ENCODE measurements around the gene STIM2.

The STIM2 gene

DNA sequence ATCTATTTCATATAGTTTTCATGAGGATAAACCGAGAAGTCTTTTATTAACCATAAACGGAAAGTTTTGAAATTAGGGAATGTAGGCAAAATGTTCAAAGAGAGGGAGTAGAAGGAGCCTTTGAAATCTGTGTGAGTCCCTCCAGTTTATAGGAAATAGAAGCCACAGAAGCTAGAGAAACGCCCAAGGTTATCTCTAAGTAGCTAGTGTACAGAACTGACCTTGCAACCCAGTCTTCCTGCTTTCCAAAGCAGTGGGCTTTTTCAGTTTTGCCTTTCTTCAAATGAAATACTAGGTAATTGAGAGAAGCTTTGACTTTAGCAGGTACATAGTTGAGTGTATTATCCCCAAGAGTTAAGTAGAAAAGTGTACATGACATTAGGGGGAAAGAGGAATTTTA is 39.4 kb downstream of the STIM2 start:
- Histone ChIP-seq H3K9me3 (ENCODE audit: control insufficient read depth in 2 of 2, low read length in 2 of 2) (no peaks in the 10 kb centered on the region), H3K4me1 (ENCODE audit: control insufficient read depth, insufficient read depth, low read length) (no peaks in the 10 kb centered on the region), H3K27ac (ENCODE audit: low read length) (no peak overlapping the region), H3K4me3 (ENCODE audit: low read length in 2 of 2) (no peak overlapping the region), H3K36me3 (ENCODE audit: control insufficient read depth in 2 of 2, insufficient read depth in 2 of 2, low read length in 2 of 2) (no peaks in the 10 kb centered on the region), H3K27me3 (ENCODE audit: control insufficient read depth in 1 of 2, insufficient read depth in 2 of 2, low read length in 2 of 2) (no peaks in the 10 kb centered on the region), H3K9ac (ENCODE audit: low read length in 2 of 2) (no peak overlapping the region)

DNA sequence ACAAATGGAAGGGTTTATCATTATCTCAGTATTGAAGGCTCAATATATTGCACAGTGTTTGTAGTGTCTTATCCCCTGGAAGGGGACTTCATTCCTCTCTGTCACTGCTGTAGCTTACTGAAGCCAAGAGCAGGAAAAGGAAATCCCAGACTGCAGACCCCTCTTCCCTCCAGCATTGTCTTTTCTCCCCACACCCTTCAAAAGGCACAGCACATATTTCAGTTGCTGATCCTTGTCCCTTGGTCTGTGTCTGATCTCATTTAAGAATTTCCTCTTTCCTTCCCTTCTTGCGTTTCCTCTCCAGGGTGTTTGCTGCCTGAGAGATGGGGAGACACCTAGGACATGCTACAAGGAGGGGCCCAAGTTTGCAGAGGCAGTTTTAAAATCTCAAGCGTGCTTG is 40.1 kb downstream of the STIM2 start:
- Histone ChIP-seq H3K27me3 (ENCODE audit: control insufficient read depth in 1 of 2, insufficient read depth in 2 of 2, low read length in 2 of 2) (no peaks in the 10 kb centered on the region), H3K4me3 (ENCODE audit: low read length in 2 of 2) (no peak overlapping the region), H3K9me3 (ENCODE audit: control insufficient read depth in 2 of 2, low read length in 2 of 2) (no peaks in the 10 kb centered on the region), H3K36me3 (ENCODE audit: control insufficient read depth in 2 of 2, insufficient read depth in 2 of 2, low read length in 2 of 2) (no peaks in the 10 kb centered on the region), H3K27ac (ENCODE audit: low read length) (no peak overlapping the region), H3K4me1 (ENCODE audit: control insufficient read depth, insufficient read depth, low read length) (no peaks in the 10 kb centered on the region), H3K9ac (ENCODE audit: low read length in 2 of 2) (no peak overlapping the region)

DNA sequence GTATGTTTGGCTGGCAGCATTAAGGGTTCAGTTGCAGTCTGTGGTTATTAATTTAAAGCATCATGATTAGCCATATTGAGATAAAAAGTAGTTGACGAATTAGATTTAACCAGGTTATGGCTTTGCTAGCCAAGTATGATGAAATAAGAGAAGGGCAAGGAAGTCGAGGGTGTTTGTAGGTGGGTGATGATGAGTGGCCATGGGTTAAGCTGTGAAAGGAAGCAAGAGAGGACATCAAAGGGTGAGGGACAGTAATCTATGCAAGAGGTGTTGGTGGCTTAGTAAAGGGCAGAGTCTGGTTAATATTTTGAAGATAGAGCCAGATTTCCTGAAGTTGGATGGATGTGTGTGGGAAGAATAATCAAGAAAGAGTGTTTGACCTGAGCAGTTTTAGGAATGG is 44.5 kb downstream of the STIM2 start:
- no peak overlapping the region for H3K9ac ChIP-seq (ENCODE audit: low read length in 2 of 2)
- no peaks in the 10 kb centered on the region for H3K4me1 ChIP-seq (ENCODE audit: control insufficient read depth, insufficient read depth, low read length)
- no peak overlapping the region for H3K4me3 ChIP-seq (ENCODE audit: low read length in 2 of 2)
- H3K27me3 ChIP-seq (ENCODE audit: control insufficient read depth in 1 of 2, insufficient read depth in 2 of 2, low read length in 2 of 2): no peaks in the 10 kb centered on the region
- H3K36me3 ChIP-seq (ENCODE audit: control insufficient read depth in 2 of 2, insufficient read depth in 2 of 2, low read length in 2 of 2): no peaks in the 10 kb centered on the region
- no peak overlapping the region for H3K27ac ChIP-seq (ENCODE audit: low read length)
- H3K9me3 ChIP-seq (ENCODE audit: control insufficient read depth in 2 of 2, low read length in 2 of 2): no peaks in the 10 kb centered on the region

DNA sequence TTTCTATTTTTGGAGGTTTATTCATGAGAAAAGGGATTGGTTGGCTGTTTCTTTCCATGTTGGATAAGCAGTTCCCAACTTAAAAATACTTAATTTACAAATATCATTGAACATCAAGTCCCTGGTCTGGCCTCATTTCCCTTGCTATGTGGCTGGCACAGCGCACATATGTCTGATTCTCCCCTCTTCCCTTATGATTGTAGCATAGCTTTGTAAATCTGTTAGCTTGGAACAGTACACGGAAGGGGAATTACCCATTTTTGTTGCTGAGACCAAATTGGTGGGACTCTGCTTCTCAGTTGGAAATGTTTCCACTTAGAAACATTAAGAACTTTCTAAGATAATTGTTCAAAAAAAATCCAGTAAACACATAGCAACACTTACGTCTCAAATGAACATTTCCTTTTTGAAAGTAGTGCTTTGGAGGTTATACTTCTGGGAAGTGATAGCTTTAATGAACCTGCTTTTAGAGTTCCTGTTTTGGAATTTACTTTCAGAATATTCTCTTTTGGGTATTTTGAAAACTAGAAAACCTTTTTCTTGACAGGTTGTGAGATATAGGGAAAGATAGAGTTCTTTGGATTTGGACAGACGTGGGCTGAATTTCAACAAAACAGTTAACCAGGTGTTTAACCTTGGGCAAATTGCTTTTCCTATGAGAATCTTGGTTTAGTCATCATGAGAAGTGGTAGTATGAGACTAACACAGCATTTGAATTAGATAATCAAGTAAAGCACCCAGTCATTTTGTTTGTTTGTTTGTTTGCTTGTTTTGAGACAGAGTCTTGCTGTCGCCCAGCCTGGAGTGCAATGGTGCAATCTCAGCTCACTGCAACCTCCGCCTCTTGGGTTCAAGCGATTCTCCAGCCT is 47.3 kb downstream of the STIM2 start:
- Histone ChIP-seq H3K27ac (ENCODE audit: low read length) (no peak overlapping the region), H3K9me3 (ENCODE audit: control insufficient read depth in 2 of 2, low read length in 2 of 2) (no peaks in the 10 kb centered on the region), H3K27me3 (ENCODE audit: control insufficient read depth in 1 of 2, insufficient read depth in 2 of 2, low read length in 2 of 2) (no peaks in the 10 kb centered on the region), H3K36me3 (ENCODE audit: control insufficient read depth in 2 of 2, insufficient read depth in 2 of 2, low read length in 2 of 2) (no peaks in the 10 kb centered on the region), H3K4me1 (ENCODE audit: control insufficient read depth, insufficient read depth, low read length) (no peaks in the 10 kb centered on the region), H3K9ac (ENCODE audit: low read length in 2 of 2) (no peak overlapping the region), H3K4me3 (ENCODE audit: low read length in 2 of 2) (no peak overlapping the region)

GRCh38 chr4:26909369-26909768 is 48.7 kb downstream of the STIM2 start:
- Histone ChIP-seq H3K9me3 (ENCODE audit: control insufficient read depth in 2 of 2, low read length in 2 of 2) (no peaks in the 10 kb centered on the region), H3K4me3 (ENCODE audit: low read length in 2 of 2) (no peak overlapping the region), H3K27ac (ENCODE audit: low read length) (no peak overlapping the region), H3K9ac (ENCODE audit: low read length in 2 of 2) (no peak overlapping the region), H3K36me3 (ENCODE audit: control insufficient read depth in 2 of 2, insufficient read depth in 2 of 2, low read length in 2 of 2) (no peaks in the 10 kb centered on the region), H3K27me3 (ENCODE audit: control insufficient read depth in 1 of 2, insufficient read depth in 2 of 2, low read length in 2 of 2) (no peaks in the 10 kb centered on the region), H3K4me1 (ENCODE audit: control insufficient read depth, insufficient read depth, low read length) (no peaks in the 10 kb centered on the region)

DNA sequence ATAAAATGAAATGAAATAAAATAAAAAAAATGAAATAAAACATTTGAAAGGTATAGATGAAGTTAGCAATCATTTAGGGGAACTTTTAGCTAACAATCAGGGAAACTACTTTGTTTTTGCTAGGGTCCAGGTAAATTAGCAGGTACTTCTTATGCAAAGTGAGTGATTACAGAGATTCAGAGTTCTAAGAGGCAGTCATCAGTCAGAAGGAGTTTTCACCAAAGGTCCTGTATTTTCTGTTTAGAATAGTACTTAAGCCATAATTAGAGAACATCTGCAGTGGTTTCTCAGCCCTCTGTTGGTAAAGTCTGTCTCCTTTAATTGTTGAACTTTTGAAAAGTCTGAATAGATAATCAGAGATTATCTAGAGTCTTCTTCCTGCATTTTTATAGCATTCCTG is 50.6 kb downstream of the STIM2 start:
- Histone ChIP-seq H3K4me3 (ENCODE audit: low read length in 2 of 2) (no peak overlapping the region), H3K9me3 (ENCODE audit: control insufficient read depth in 2 of 2, low read length in 2 of 2) (no peaks in the 10 kb centered on the region), H3K27me3 (ENCODE audit: control insufficient read depth in 1 of 2, insufficient read depth in 2 of 2, low read length in 2 of 2) (no peaks in the 10 kb centered on the region), H3K4me1 (ENCODE audit: control insufficient read depth, insufficient read depth, low read length) (no peaks in the 10 kb centered on the region), H3K9ac (ENCODE audit: low read length in 2 of 2) (no peak overlapping the region), H3K27ac (ENCODE audit: low read length) (no peak overlapping the region), H3K36me3 (ENCODE audit: control insufficient read depth in 2 of 2, insufficient read depth in 2 of 2, low read length in 2 of 2) (no peaks in the 10 kb centered on the region)

DNA sequence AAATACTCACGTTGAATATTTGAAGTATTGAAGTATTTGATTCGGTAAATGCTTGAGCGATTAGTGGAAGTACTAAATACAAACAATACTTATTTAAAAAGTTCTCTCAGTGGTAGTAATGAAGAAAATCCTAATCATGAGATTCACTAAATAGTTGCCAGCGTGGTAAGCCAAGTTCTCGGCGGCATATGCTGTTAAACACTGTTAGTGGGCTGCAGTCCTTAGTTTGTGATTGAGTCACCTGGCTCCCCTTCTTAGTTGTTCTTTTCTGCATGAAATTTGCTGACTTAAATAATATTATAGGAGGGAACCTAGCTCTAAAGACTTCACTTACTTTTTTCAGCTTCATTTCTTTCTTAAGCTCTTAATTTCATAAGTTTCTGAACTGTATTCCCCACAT is 51.4 kb downstream of the STIM2 start:
- no peaks in the 10 kb centered on the region for H3K4me1 ChIP-seq (ENCODE audit: control insufficient read depth, insufficient read depth, low read length)
- H3K27ac ChIP-seq (ENCODE audit: low read length): no peak overlapping the region
- H3K9me3 ChIP-seq (ENCODE audit: control insufficient read depth in 2 of 2, low read length in 2 of 2): no peaks in the 10 kb centered on the region
- H3K27me3 ChIP-seq (ENCODE audit: control insufficient read depth in 1 of 2, insufficient read depth in 2 of 2, low read length in 2 of 2): no peaks in the 10 kb centered on the region
- no peak overlapping the region for H3K4me3 ChIP-seq (ENCODE audit: low read length in 2 of 2)
- no peaks in the 10 kb centered on the region for H3K36me3 ChIP-seq (ENCODE audit: control insufficient read depth in 2 of 2, insufficient read depth in 2 of 2, low read length in 2 of 2)
- no peak overlapping the region for H3K9ac ChIP-seq (ENCODE audit: low read length in 2 of 2)

GRCh38 chr4:26912810-26913209 is 52.2 kb downstream of the STIM2 start:
- no peak overlapping the region for H3K4me3 ChIP-seq (ENCODE audit: low read length in 2 of 2)
- no peaks in the 10 kb centered on the region for H3K4me1 ChIP-seq (ENCODE audit: control insufficient read depth, insufficient read depth, low read length)
- H3K9ac ChIP-seq (ENCODE audit: low read length in 2 of 2): no peak overlapping the region
- H3K9me3 ChIP-seq (ENCODE audit: control insufficient read depth in 2 of 2, low read length in 2 of 2): no peaks in the 10 kb centered on the region
- no peak overlapping the region for H3K27ac ChIP-seq (ENCODE audit: low read length)
- H3K27me3 ChIP-seq (ENCODE audit: control insufficient read depth in 1 of 2, insufficient read depth in 2 of 2, low read length in 2 of 2): no peaks in the 10 kb centered on the region
- no peaks in the 10 kb centered on the region for H3K36me3 ChIP-seq (ENCODE audit: control insufficient read depth in 2 of 2, insufficient read depth in 2 of 2, low read length in 2 of 2)

DNA sequence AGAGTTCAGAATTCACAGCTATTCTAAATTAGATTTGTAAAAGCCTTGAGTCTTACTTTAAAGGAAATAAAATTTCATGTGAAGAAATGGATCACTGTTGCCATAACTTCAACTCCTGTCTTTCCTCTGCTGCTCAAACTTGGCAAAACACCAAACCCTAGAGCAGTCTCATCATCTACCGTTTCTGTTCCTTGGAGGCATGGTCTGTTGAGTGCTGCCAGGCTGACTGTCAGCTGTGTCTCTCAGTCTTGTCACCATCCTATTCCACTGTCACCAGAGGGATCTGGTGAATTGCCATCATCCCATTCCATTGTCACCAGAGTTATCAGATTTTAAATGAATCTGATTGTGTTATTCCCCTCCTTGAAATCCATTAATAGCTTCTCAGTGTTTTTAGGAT is 55.6 kb downstream of the STIM2 start:
- no peak overlapping the region for H3K4me3 ChIP-seq (ENCODE audit: low read length in 2 of 2)
- no peaks in the 10 kb centered on the region for H3K27me3 ChIP-seq (ENCODE audit: control insufficient read depth in 1 of 2, insufficient read depth in 2 of 2, low read length in 2 of 2)
- no peaks in the 10 kb centered on the region for H3K9me3 ChIP-seq (ENCODE audit: control insufficient read depth in 2 of 2, low read length in 2 of 2)
- no peak overlapping the region for H3K9ac ChIP-seq (ENCODE audit: low read length in 2 of 2)
- peaks cover 6% of the 10 kb centered on the region in 2 donors for H3K36me3 ChIP-seq (ENCODE audit: control insufficient read depth in 2 of 2, insufficient read depth in 2 of 2, low read length in 2 of 2)
- H3K27ac ChIP-seq (ENCODE audit: low read length): no peak overlapping the region
- H3K4me1 ChIP-seq (ENCODE audit: control insufficient read depth, insufficient read depth, low read length): no peaks in the 10 kb centered on the region

- Histone ChIP-seq H3K9ac (ENCODE audit: low read length in 2 of 2) (no peak overlapping the region), H3K4me1 (ENCODE audit: control insufficient read depth, insufficient read depth, low read length) (no peaks in the 10 kb centered on the region), H3K27me3 (ENCODE audit: control insufficient read depth in 1 of 2, insufficient read depth in 2 of 2, low read length in 2 of 2) (no peaks in the 10 kb centered on the region), H3K4me3 (ENCODE audit: low read length in 2 of 2) (no peak overlapping the region), H3K27ac (ENCODE audit: low read length) (no peak overlapping the region), H3K9me3 (ENCODE audit: control insufficient read depth in 2 of 2, low read length in 2 of 2) (no peaks in the 10 kb centered on the region), H3K36me3 (ENCODE audit: control insufficient read depth in 2 of 2, insufficient read depth in 2 of 2, low read length in 2 of 2) (no peaks in the 10 kb centered on the region)
Observed at GRCh38 chr4:26930964-26931363, 70.3 kb downstream of the STIM2 start.

DNA sequence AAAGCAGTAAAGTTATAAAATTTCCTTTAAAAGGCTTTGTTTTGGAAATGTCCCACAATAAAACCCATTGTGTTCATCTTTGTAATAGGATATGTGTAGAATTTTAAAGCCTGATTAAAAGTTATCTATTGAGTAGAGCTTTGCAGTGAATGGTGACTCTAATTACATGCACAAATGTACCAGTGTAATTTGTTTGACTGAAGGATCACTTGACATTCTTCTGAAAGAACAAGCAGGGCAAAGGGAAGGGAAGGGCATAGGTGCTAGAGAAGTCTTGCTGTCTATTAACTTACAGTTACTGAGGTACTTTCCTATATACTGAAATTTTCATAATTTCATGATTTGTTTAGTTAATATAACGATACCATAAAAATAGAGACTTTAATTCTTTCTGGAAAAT is 70.8 kb downstream of the STIM2 start:
- H3K4me3 ChIP-seq (ENCODE audit: low read length in 2 of 2): no peak overlapping the region
- no peak overlapping the region for H3K9ac ChIP-seq (ENCODE audit: low read length in 2 of 2)
- no peaks in the 10 kb centered on the region for H3K9me3 ChIP-seq (ENCODE audit: control insufficient read depth in 2 of 2, low read length in 2 of 2)
- H3K4me1 ChIP-seq (ENCODE audit: control insufficient read depth, insufficient read depth, low read length): no peaks in the 10 kb centered on the region
- H3K27me3 ChIP-seq (ENCODE audit: control insufficient read depth in 1 of 2, insufficient read depth in 2 of 2, low read length in 2 of 2): no peaks in the 10 kb centered on the region
- no peak overlapping the region for H3K27ac ChIP-seq (ENCODE audit: low read length)
- no peaks in the 10 kb centered on the region for H3K36me3 ChIP-seq (ENCODE audit: control insufficient read depth in 2 of 2, insufficient read depth in 2 of 2, low read length in 2 of 2)

Measured in stomach smooth muscle (tissue), 2 donors.